GM21723 (cell line): Measurements from ENCODE around the gene ICA1.

ENCODE experiments used
- ATAC-seq: cut with Tn5 transposase; IDR thresholded peaks from one replicate; pipeline ENCODE4 v1.9.1; 2021; ENCODE audit warnings: mild to moderate bottlenecking, moderate library complexity; ENCODE audit not compliant: unreplicated experiment

ICA1 gene

GRCh38 chr7:8165150-8165549, 96.8 kb downstream of the ICA1 start:
- ATAC-seq, result no peak

- no peak for ATAC-seq
Observed at GRCh38 chr7:8162181-8162580, 99.8 kb downstream of the ICA1 start.

GRCh38 chr7:8161364-8161828, 100.6 kb downstream of the ICA1 start:
- no peak for ATAC-seq

- ATAC-seq, result no peak
Observed at GRCh38 chr7:8160779-8161345, 101.1 kb downstream of the ICA1 start.

- ATAC-seq, result no peak
Observed at GRCh38 chr7:8160250-8160649, 101.7 kb downstream of the ICA1 start.

GRCh38 chr7:8159595-8159994, 102.4 kb downstream of the ICA1 start:
- ATAC-seq, result no peak

- no peak for ATAC-seq
Observed at GRCh38 chr7:8157296-8157695, 104.7 kb downstream of the ICA1 start.

GRCh38 chr7:8155836-8156235, 106.1 kb downstream of the ICA1 start:
- ATAC-seq, result no peak

- ATAC-seq, result no peak
Observed at GRCh38 chr7:8154272-8154671, 107.7 kb downstream of the ICA1 start.

GRCh38 chr7:8152489-8153192, 109.3 kb downstream of the ICA1 start:
- ATAC-seq, result no peak

- no peak for ATAC-seq
Observed at GRCh38 chr7:8151161-8151725, 110.7 kb downstream of the ICA1 start.

GRCh38 chr7:8149222-8149621, 112.7 kb downstream of the ICA1 start:
- ATAC-seq, result no peak

- no peak for ATAC-seq
Observed at GRCh38 chr7:8147760-8148463, 114.1 kb downstream of the ICA1 start.

GRCh38 chr7:8146788-8147413, 115.1 kb downstream of the ICA1 start:
- no peak for ATAC-seq

GRCh38 chr7:8146106-8146787, 115.7 kb downstream of the ICA1 start:
- no peak for ATAC-seq

- no peak for ATAC-seq
Observed at GRCh38 chr7:8144856-8145255, 117.1 kb downstream of the ICA1 start.

GRCh38 chr7:8143151-8143874, 118.7 kb downstream of the ICA1 start:
- no peak for ATAC-seq

GRCh38 chr7:8142477-8142876, 119.5 kb downstream of the ICA1 start:
- no peak for ATAC-seq

GRCh38 chr7:8141070-8141469, 120.9 kb downstream of the ICA1 start:
- ATAC-seq, result no peak
